ENCODE results near the gene FOXA3. TPM values are rescaled to one million over a fixed set of nuclear protein-coding genes. Genes with fewer than 3 reads are reported as not detected.

FOXA3 gene
- total RNA-seq, 1 experiment from 2014 or later: 10.7 TPM

GRCh38 chr19:45917421-45918091 is 53.4 kb downstream of the FOXA3 start:
- DNase-seq (ENCODE audit: low spot score): no peak

GRCh38 chr19:45918721-45919120 is 54.6 kb downstream of the FOXA3 start:
- no peak for DNase-seq (ENCODE audit: low spot score)

DNA sequence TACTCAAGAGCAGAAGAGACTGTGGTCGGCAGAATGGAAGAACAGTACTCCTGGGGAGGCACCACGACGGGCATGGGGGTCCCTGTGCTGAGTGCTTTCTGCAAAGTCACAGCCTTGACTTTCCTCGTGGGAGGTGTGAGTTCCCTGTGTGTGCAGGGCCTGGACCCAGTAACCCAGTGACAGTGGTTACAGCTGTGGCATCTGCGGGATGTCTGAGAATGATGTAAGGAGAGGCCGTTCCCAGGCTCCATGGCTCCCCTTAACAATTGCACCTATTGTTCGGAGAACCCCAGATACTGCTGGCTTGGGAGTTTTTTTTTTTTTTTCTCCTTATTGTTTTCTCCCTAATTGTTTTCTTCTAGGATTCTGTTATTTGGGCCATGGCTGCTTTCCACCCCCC is 55.6 kb downstream of the FOXA3 start:
- DNase-seq (ENCODE audit: low spot score): no peak

DNA sequence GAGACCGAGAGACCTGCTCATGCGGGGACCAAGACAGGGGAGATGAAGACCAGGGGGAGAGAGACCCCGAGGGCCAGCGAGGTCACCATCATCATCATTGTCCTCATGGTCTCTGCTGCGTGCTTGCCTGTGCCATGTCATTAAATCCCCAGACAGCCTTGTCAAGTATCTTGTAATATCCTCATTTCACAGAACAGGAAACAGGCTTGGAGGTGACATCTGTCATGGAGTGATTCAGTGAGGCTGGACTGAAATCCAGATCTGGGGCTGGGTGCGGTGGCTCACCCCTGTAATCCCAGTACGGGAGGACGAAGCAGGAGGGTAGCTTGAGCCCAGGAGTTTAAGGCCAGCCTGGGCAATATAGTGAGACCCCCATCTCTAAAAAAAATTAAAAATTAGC is 56.3 kb downstream of the FOXA3 start:
- DNase-seq (ENCODE audit: low spot score): no peak

DNA sequence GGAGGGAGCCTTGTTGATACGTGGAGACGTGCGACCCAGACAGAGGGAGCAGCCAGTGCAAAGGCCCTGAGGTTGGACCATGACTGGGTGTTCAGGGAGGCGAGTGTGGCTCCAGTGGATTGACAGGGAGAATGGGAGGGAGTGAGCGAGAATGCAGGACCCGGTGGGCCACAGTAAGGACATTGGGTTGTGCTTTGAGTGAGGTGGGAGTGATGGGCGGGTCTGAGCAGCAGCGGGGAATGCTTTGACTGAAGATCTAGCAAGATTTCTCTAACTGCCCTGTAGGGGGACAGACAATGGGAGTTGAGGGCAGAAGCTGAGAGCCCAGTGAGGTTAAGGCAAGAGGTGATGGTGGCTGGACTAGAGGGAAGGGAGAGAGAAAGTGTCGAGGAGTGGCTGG is 58.2 kb downstream of the FOXA3 start:
- peak; percentile 63 for DNase-seq (ENCODE audit: low spot score)

Other genes with a start within 250 kb of the FOXA3 start
- 38.2 and 39.5 TPM in 2 replicates for gene EML2, start 224.9 kb upstream of the FOXA3 start, total RNA-seq (2014; rRNA removed; shearing (Covaris generic))
- gene GIPR, start 196.1 kb upstream of the FOXA3 start, total RNA-seq (2014; rRNA removed; shearing (Covaris generic)): 4.3 and 5.1 TPM in 2 replicates
- gene SNRPD2, start 172.4 kb upstream of the FOXA3 start, total RNA-seq (2014; rRNA removed; shearing (Covaris generic)): 802 and 867 TPM in 2 replicates
- gene QPCTL, start 171.7 kb upstream of the FOXA3 start, total RNA-seq (2014; rRNA removed; shearing (Covaris generic)): 34.7 and 36.4 TPM in 2 replicates
- gene FBXO46, start 133.4 kb upstream of the FOXA3 start, total RNA-seq (2014; rRNA removed; shearing (Covaris generic)): 44.4 and 57.6 TPM in 2 replicates
- gene MEIOSIN, start 130.9 kb upstream of the FOXA3 start, total RNA-seq (2014; rRNA removed; shearing (Covaris generic)): not detected in 2 replicates
- 26.8 and 28.6 TPM in 2 replicates for gene SIX5, start 95.1 kb upstream of the FOXA3 start, total RNA-seq (2014; rRNA removed; shearing (Covaris generic))
- gene DMPK, start 81.8 kb upstream of the FOXA3 start, total RNA-seq (2014; rRNA removed; shearing (Covaris generic)): 31.1 and 45.7 TPM in 2 replicates
- 102 and 108 TPM in 2 replicates for gene DMWD, start 71.5 kb upstream of the FOXA3 start, total RNA-seq (2014; rRNA removed; shearing (Covaris generic))
- not detected in 2 replicates for gene RSPH6A, start 49.0 kb upstream of the FOXA3 start, total RNA-seq (2014; rRNA removed; shearing (Covaris generic))
- gene SYMPK, start 1.2 kb upstream of the FOXA3 start, total RNA-seq (2014; rRNA removed; shearing (Covaris generic)): 114 and 117 TPM in 2 replicates
- gene IRF2BP1, start 21.8 kb downstream of the FOXA3 start, total RNA-seq (2014; rRNA removed; shearing (Covaris generic)): 119 and 125 TPM in 2 replicates
- gene MYPOP, start 38.3 kb downstream of the FOXA3 start, total RNA-seq (2014; rRNA removed; shearing (Covaris generic)): 8.5 and 10.2 TPM in 2 replicates
- not detected in 2 replicates for gene NANOS2, start 50.5 kb downstream of the FOXA3 start, total RNA-seq (2014; rRNA removed; shearing (Covaris generic))
- gene NOVA2, start 109.5 kb downstream of the FOXA3 start, total RNA-seq (2014; rRNA removed; shearing (Covaris generic)): not detected in 2 replicates
- gene CCDC61, start 131.1 kb downstream of the FOXA3 start, total RNA-seq (2014; rRNA removed; shearing (Covaris generic)): 20.3 and 24.4 TPM in 2 replicates
- not detected in 2 replicates for gene PGLYRP1, start 158.7 kb downstream of the FOXA3 start, total RNA-seq (2014; rRNA removed; shearing (Covaris generic))
- 4.2 and 6.8 TPM in 2 replicates for gene IGFL4, start 176.7 kb downstream of the FOXA3 start, total RNA-seq (2014; rRNA removed; shearing (Covaris generic))

All from HT-29 (cell line).